H9 (cell line): ENCODE measurements around the gene SPECC1L. TPM values are rescaled to one million over a fixed set of nuclear protein-coding genes. Genes with fewer than 3 reads are reported as not detected.

Experiments used
- DNase-seq: peaks from one replicate; pipeline ENCODE4 v3.0.0-alpha.2; 2017
- H2AFZ ChIP-seq: one replicate; pipeline ENCODE4 v1.6.1; 2013; ENCODE audit warnings: mild to moderate bottlenecking, low read length, control low read depth, moderate library complexity
- H2AK5ac ChIP-seq: 2 replicates; pipeline ENCODE4 v1.6.1; 2013; ENCODE audit warnings: low read length, control low read depth, mixed read lengths; ENCODE audit not compliant: insufficient read length
- H2BK120ac ChIP-seq: one replicate; pipeline ENCODE4 v1.6.1; 2013; ENCODE audit warnings: low read depth, mild to moderate bottlenecking, low read length, control low read depth, inconsistent platforms; ENCODE audit not compliant: poor library complexity, severe bottlenecking
- H2BK12ac ChIP-seq: 2 replicates; pipeline ENCODE4 v1.6.1; 2013; ENCODE audit warnings: low read length, control low read depth, mixed read lengths, low read depth; ENCODE audit not compliant: insufficient read length
- H2BK15ac ChIP-seq: 2 replicates; pipeline ENCODE4 v1.6.1; 2013; ENCODE audit warnings: low read depth, low read length, control low read depth
- H2BK20ac ChIP-seq: one replicate; pipeline ENCODE4 v1.6.1; 2013; ENCODE audit warnings: low read depth, mild to moderate bottlenecking, low read length, control low read depth, inconsistent platforms; ENCODE audit not compliant: poor library complexity, severe bottlenecking
- H2BK5ac ChIP-seq: 2 replicates; pipeline ENCODE4 v1.6.1; 2013; ENCODE audit warnings: low read length, control low read depth, mixed read lengths; ENCODE audit not compliant: insufficient read length
- H3K14ac ChIP-seq: 2 replicates; pipeline ENCODE4 v1.6.1; 2013; ENCODE audit warnings: low read length, control low read depth; ENCODE audit not compliant: insufficient read depth
- H3K18ac ChIP-seq: 2 replicates; pipeline ENCODE4 v1.6.1; 2013; ENCODE audit warnings: low read depth, mild to moderate bottlenecking, mixed read lengths, low read length, control low read depth; ENCODE audit not compliant: insufficient read length
- H3K23ac ChIP-seq: 2 replicates; pipeline ENCODE4 v1.6.1; 2013; ENCODE audit warnings: low read length, control low read depth, mixed read lengths, low read depth; ENCODE audit not compliant: insufficient read length
- H3K23me2 ChIP-seq: 2 replicates; pipeline ENCODE4 v1.6.1; 2013; ENCODE audit warnings: low read depth, mild to moderate bottlenecking, mixed read lengths, low read length, control low read depth; ENCODE audit not compliant: insufficient read length, poor library complexity, severe bottlenecking
- H3K27ac ChIP-seq: 2 replicates; pipeline ENCODE4 v1.5.1; 2013; ENCODE audit warnings: low read length, control low read depth, mixed read lengths, low read depth; ENCODE audit not compliant: insufficient read length
- H3K27me3 ChIP-seq: 2 replicates; pipeline ENCODE4 v1.6.1; 2013; ENCODE audit warnings: low read length, control low read depth, inconsistent platforms; ENCODE audit not compliant: insufficient read depth
- H3K4ac ChIP-seq: 2 replicates; pipeline ENCODE4 v1.6.1; 2013; ENCODE audit warnings: low read depth, mild to moderate bottlenecking, control low read depth, inconsistent platforms, low read length, moderate library complexity
- H3K4me1 ChIP-seq: 2 replicates; pipeline ENCODE4 v1.6.1; 2013; ENCODE audit warnings: low read length, control low read depth, inconsistent platforms; ENCODE audit not compliant: insufficient read depth
- H3K4me2 ChIP-seq: 2 replicates; pipeline ENCODE4 v1.6.1; 2013; ENCODE audit warnings: low read length, control low read depth, mixed read lengths; ENCODE audit not compliant: insufficient read length, insufficient read depth
- H3K56ac ChIP-seq: 2 replicates; pipeline ENCODE4 v1.6.1; 2013; ENCODE audit warnings: low read depth, mild to moderate bottlenecking, mixed read lengths, low read length, control low read depth; ENCODE audit not compliant: insufficient read length
- H3K79me1 ChIP-seq: 2 replicates; pipeline ENCODE4 v1.6.1; 2013; ENCODE audit warnings: low read depth, mild to moderate bottlenecking, moderate library complexity, low read length, control low read depth, inconsistent platforms; ENCODE audit not compliant: insufficient read depth, poor library complexity, severe bottlenecking
- H3K79me2 ChIP-seq: 2 replicates; pipeline ENCODE4 v1.6.1; 2013; ENCODE audit warnings: low read length, control low read depth, inconsistent platforms; ENCODE audit not compliant: insufficient read depth
- H3K9ac ChIP-seq: 2 replicates; pipeline ENCODE4 v1.6.1; 2013; ENCODE audit warnings: low read length, control low read depth, mixed read lengths; ENCODE audit not compliant: insufficient read length; ENCODE audit errors: extremely low read depth
- H3K9me3 ChIP-seq: one replicate; pipeline ENCODE4 v1.6.1; 2013; ENCODE audit warnings: low read depth, low read length, inconsistent platforms; ENCODE audit not compliant: control insufficient read depth
- H3T11ph ChIP-seq: one replicate; pipeline ENCODE4 v1.6.1; 2013; ENCODE audit warnings: mild to moderate bottlenecking, low read length, control low read depth, inconsistent platforms
- H4K20me1 ChIP-seq: one replicate; pipeline ENCODE4 v1.6.1; 2013; ENCODE audit not compliant: control insufficient read depth, insufficient read length, insufficient read depth
- H4K5ac ChIP-seq: 2 replicates; pipeline ENCODE4 v1.6.1; 2013; ENCODE audit warnings: low read depth, mild to moderate bottlenecking, mixed read lengths, low read length, control low read depth; ENCODE audit not compliant: insufficient read length
- H4K8ac ChIP-seq: replicated peaks from 2 replicates; pipeline ENCODE4 v1.6.1; 2013; ENCODE audit warnings: low read length, control low read depth, mixed read lengths, low read depth; ENCODE audit not compliant: insufficient read length
- H4K91ac ChIP-seq: 2 replicates; pipeline ENCODE4 v1.6.1; 2013; ENCODE audit warnings: low read depth, mild to moderate bottlenecking, moderate library complexity, mixed read lengths, low read length, control low read depth; ENCODE audit not compliant: insufficient read length
- H3K27ac Mint-ChIP-seq, 3 experiments: 2 replicates in 2 of 3; 3 replicates in 1 of 3; pipeline ENCODE4 v1.8.0; 2020 to 2021; ENCODE audit warnings: mixed read lengths in 3 of 3, mild to moderate bottlenecking in 1 of 3, moderate library complexity in 1 of 3
- H3K27me3 Mint-ChIP-seq: 2 replicates; pipeline ENCODE4 v1.8.0; 2021; ENCODE audit warnings: low read depth, mild to moderate bottlenecking, moderate library complexity, mixed read lengths
- H3K36me3 Mint-ChIP-seq, 3 experiments: 2 replicates in 2 of 3; 3 replicates in 1 of 3; pipeline ENCODE4 v1.8.0; 2020 to 2021; ENCODE audit warnings: low read depth in 3 of 3, mixed read lengths in 3 of 3; ENCODE audit not compliant: insufficient read depth in 1 of 3
- H3K4me1 Mint-ChIP-seq, 2 experiments: 2 replicates each; pipeline ENCODE4 v1.8.0; 2020; ENCODE audit warnings: mixed read lengths in 2 of 2
- H3K4me3 Mint-ChIP-seq, 2 experiments: 2 replicates in 1 of 2; 3 replicates in 1 of 2; pipeline ENCODE4 v1.8.0; 2020 to 2021; ENCODE audit warnings: mild to moderate bottlenecking in 2 of 2, mixed read lengths in 2 of 2, moderate library complexity in 1 of 2
- H3K9me3 Mint-ChIP-seq, 2 experiments: 2 replicates in 1 of 2; 3 replicates in 1 of 2; pipeline ENCODE4 v1.8.0; 2020; ENCODE audit warnings: mild to moderate bottlenecking in 2 of 2, mixed read lengths in 2 of 2, moderate library complexity in 1 of 2
- WGBS: extraction: QIAGEN DNeasy Blood & Tissue Kit; methylation state at CpG from one replicate; pipeline ENCODE4 v1.1.7; 2013; ENCODE audit warnings: missing lambda C conversion rate, low lambda C conversion rate, mixed read lengths; ENCODE audit not compliant: insufficient read length; ENCODE audit errors: extremely low coverage; 5-methylcytosine and 5-hydroxymethylcytosine counted together
- total RNA-seq: library from RNA; stranded (reverse); gene quantifications from 2 replicates; pipeline ENCODE4 v1.2.1, GENCODE V29; 2021
- TF ChIP-seq, protein P1 (sequence below): fragments of 200-600 bp; sonication (generic); conservative IDR thresholded peaks from 3 replicates; pipeline ENCODE4 v1.8.0; 2021; ENCODE audit warnings: antibody characterized with exemption, mild to moderate bottlenecking

The SPECC1L gene
- total RNA-seq, 1 experiment from 2014 or later: 57.1 TPM

DNA sequence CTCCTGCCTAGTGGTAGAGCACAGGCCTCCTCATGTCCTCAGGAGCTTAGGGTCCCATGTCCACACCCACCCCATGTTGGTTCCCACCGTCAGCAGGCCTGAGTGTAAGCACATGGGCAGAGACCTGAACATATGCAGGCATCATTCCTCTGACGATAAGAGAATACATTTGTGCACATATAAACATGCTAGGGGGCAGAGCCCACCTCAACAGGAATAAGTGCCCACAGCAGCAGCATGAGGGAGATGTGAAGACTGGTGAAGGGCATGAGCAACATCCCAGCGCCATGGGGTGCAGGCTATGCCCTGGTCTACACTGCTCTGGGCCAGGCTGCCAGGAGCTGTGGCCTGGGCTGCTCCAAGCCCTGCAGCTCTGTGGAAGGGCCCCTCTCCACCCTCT lies 173.6 kb downstream of the SPECC1L start:
- WGBS: no CpG with 5 or more reads among the region's 3 CpGs
- no peak overlapping the region for H2BK5ac ChIP-seq
- peaks cover 5% of the 10 kb centered on the region for H3K23me2 ChIP-seq
- no peak overlapping the region for H3K4ac ChIP-seq
- no peak overlapping the region for H2BK20ac ChIP-seq
- no peak overlapping the region for H3K18ac ChIP-seq
- no peak overlapping the region for H3T11ph ChIP-seq
- no peak overlapping the region; the same call in 1 of the 2 replicates for H3K14ac ChIP-seq
- Mint-ChIP-seq H3K4me1 (peaks cover 10 to 20% of the 10 kb centered on the region in 2 experiments), H3K27ac (no peak overlapping the region), H3K27me3 (no peaks in the 10 kb centered on the region), H3K36me3 (no peaks in the 10 kb centered on the region), H3K9me3 (no peaks in the 10 kb centered on the region; a peak in 1 of 5 replicates), H3K4me3 (no peak overlapping the region)
- no peaks in the 10 kb centered on the region for H3K79me2 ChIP-seq
- TF ChIP-seq, protein P1, sequence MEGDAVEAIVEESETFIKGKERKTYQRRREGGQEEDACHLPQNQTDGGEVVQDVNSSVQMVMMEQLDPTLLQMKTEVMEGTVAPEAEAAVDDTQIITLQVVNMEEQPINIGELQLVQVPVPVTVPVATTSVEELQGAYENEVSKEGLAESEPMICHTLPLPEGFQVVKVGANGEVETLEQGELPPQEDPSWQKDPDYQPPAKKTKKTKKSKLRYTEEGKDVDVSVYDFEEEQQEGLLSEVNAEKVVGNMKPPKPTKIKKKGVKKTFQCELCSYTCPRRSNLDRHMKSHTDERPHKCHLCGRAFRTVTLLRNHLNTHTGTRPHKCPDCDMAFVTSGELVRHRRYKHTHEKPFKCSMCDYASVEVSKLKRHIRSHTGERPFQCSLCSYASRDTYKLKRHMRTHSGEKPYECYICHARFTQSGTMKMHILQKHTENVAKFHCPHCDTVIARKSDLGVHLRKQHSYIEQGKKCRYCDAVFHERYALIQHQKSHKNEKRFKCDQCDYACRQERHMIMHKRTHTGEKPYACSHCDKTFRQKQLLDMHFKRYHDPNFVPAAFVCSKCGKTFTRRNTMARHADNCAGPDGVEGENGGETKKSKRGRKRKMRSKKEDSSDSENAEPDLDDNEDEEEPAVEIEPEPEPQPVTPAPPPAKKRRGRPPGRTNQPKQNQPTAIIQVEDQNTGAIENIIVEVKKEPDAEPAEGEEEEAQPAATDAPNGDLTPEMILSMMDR: no peak
- H3K4me2 ChIP-seq: no peak overlapping the region
- H3K23ac ChIP-seq: no peak overlapping the region
- no peak overlapping the region for H2AK5ac ChIP-seq
- no peaks in the 10 kb centered on the region for H3K79me1 ChIP-seq
- H2AFZ ChIP-seq: no peak overlapping the region
- H2BK120ac ChIP-seq: no peak overlapping the region
- 0 out of 2 replicates have a peak, but pooled peaks cover 2% of the 10 kb centered on the region for H3K4me1 ChIP-seq
- H4K5ac ChIP-seq: no peak overlapping the region
- H3K27me3 ChIP-seq: no peaks in the 10 kb centered on the region
- H3K56ac ChIP-seq: no peak overlapping the region
- H3K9ac ChIP-seq: no peak overlapping the region
- no peak overlapping the region for H4K91ac ChIP-seq
- DNase-seq: no peak
- no peaks in the 10 kb centered on the region for H4K20me1 ChIP-seq
- H3K9me3 ChIP-seq: no peaks in the 10 kb centered on the region
- H4K8ac ChIP-seq: no peak overlapping the region
- H2BK15ac ChIP-seq: no peak overlapping the region
- no peak overlapping the region for H3K27ac ChIP-seq
- H2BK12ac ChIP-seq: no peak overlapping the region
